ENCODE measurements around the gene B4GALT5.
"Not testable (repeated sequence)": the region's sequence is repeated elsewhere in the genome, so short reads cannot be mapped to it uniquely, and the experiment has no call there.

B4GALT5 gene

DNA sequence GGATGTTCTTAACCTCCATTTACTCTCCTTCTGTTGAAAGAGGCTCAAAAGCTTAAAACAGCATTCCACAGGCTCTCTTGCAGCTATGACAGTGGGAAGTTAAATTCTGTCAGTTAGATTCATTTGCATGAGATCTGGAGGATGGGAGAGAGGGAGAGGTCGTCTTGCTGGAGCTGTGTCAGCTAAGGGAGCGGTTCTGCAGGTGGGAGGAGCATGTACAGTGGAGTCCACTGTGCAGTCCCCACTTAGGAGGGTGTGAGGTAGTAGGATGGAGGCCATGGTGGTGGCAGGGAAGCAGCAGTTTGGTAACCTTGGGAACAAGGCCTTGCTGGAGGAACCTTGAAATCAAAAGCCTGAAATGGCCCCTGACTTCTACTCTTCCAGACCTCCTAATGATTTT lies 12.0 kb upstream of the B4GALT5 start (continued):
- TF ChIP-seq, protein P1, sequence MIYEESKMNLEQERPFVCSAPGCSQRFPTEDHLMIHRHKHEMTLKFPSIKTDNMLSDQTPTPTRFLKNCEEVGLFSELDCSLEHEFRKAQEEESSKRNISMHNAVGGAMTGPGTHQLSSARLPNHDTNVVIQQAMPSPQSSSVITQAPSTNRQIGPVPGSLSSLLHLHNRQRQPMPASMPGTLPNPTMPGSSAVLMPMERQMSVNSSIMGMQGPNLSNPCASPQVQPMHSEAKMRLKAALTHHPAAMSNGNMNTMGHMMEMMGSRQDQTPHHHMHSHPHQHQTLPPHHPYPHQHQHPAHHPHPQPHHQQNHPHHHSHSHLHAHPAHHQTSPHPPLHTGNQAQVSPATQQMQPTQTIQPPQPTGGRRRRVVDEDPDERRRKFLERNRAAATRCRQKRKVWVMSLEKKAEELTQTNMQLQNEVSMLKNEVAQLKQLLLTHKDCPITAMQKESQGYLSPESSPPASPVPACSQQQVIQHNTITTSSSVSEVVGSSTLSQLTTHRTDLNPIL (CRISPR knock-in tag; IDR thresholded peaks at IDR 0.05; ENCODE audit: low read depth): no peak
- TF ChIP-seq TOX (CRISPR knock-in tag; IDR thresholded peaks at IDR 0.05; ENCODE audit: borderline replicate concordance) (no peak), CSDC2 (CRISPR knock-in tag; IDR thresholded peaks at IDR 0.05) (no peak), GLIS3 (CRISPR knock-in tag; IDR thresholded peaks at IDR 0.05) (no peak), RARB (CRISPR knock-in tag; IDR thresholded peaks at IDR 0.05) (no peak), TCF4 (CRISPR knock-in tag; IDR thresholded peaks at IDR 0.05; ENCODE audit: borderline replicate concordance) (no peak), ZFP3 (CRISPR knock-in tag; IDR thresholded peaks at IDR 0.05) (no peak)
- TF ChIP-seq, protein P2, sequence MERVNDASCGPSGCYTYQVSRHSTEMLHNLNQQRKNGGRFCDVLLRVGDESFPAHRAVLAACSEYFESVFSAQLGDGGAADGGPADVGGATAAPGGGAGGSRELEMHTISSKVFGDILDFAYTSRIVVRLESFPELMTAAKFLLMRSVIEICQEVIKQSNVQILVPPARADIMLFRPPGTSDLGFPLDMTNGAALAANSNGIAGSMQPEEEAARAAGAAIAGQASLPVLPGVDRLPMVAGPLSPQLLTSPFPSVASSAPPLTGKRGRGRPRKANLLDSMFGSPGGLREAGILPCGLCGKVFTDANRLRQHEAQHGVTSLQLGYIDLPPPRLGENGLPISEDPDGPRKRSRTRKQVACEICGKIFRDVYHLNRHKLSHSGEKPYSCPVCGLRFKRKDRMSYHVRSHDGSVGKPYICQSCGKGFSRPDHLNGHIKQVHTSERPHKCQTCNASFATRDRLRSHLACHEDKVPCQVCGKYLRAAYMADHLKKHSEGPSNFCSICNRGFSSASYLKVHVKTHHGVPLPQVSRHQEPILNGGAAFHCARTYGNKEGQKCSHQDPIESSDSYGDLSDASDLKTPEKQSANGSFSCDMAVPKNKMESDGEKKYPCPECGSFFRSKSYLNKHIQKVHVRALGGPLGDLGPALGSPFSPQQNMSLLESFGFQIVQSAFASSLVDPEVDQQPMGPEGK (CRISPR knock-in tag; IDR thresholded peaks at IDR 0.05; ENCODE audit: borderline replicate concordance): no peak

DNA sequence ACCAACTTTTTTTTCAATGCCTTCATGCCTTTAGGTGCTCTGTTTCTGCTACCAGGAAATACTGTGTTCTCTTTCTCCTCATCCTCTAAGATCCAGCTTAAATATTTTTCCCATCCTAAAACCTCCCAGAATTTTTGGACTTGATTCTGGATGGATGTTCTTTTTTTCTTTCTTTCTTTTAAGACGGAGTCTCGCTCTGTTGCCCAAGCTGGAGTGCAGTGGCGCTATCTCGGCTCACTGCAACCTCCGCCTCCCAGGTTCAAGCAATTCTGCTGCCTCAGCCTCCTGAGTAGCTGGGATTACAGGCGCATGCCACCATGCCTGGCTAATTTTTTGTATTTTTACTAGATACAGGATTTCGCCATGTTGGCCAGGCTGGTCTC lies 11.5 kb upstream of the B4GALT5 start:
- not testable (repeated sequence) for ATAC-seq

DNA sequence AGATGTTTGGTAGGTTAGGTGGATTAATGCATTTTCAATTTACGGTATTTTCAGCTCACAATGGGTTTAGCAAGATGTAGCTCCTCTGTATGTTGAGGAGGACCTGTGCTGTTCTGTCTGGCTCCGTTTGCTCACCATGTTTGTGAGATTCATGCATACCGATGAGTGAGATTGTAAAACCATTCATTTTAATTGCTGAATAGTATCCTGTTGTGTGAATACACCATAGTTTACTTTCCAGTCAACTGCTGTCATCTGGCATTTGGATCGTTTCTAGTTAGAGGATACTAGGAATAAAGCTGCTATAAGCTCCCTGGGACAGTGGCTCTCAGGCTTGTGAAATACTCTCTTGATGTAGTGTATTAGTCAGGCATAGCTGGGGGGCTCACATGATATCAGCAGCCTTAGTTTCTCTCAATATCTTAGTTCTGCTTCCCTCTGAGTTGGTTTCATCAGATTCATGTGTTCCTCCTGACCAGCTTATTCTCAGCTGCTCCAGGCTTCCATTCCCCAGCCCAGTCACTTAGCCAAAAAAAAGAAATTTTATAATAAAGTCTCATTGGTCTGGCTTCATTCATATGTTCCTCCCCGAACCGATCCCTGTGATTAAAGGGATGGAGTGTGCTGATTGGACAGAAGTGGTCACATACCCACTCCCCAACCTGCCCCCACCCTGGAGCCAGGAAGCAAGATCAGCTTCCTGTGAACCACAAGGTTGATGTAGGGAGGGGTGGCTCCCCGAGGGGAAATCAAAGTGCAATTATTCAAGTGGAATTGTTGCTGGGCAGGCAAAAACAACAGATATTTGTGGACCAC lies 10.9 kb upstream of the B4GALT5 start:
- TF ChIP-seq PPARA (CRISPR knock-in tag; IDR thresholded peaks at IDR 0.05; ENCODE audit: borderline replicate concordance) (no peak), ZFP30 (CRISPR knock-in tag; IDR thresholded peaks at IDR 0.05) (no peak), BACH2 (CRISPR knock-in tag; IDR thresholded peaks at IDR 0.05; ENCODE audit: borderline replicate concordance) (no peak), ZNF70 (CRISPR knock-in tag; IDR thresholded peaks at IDR 0.05) (no peak), ZFP3 (CRISPR knock-in tag; IDR thresholded peaks at IDR 0.05) (no peak), ZNF8 (CRISPR knock-in tag; IDR thresholded peaks at IDR 0.05) (no peak), TOX (CRISPR knock-in tag; IDR thresholded peaks at IDR 0.05; ENCODE audit: borderline replicate concordance) (no peak), OSR1 (CRISPR knock-in tag; IDR thresholded peaks at IDR 0.05) (no peak), ISL1 (CRISPR knock-in tag; IDR thresholded peaks at IDR 0.05) (no peak)
- TF ChIP-seq, protein P3, sequence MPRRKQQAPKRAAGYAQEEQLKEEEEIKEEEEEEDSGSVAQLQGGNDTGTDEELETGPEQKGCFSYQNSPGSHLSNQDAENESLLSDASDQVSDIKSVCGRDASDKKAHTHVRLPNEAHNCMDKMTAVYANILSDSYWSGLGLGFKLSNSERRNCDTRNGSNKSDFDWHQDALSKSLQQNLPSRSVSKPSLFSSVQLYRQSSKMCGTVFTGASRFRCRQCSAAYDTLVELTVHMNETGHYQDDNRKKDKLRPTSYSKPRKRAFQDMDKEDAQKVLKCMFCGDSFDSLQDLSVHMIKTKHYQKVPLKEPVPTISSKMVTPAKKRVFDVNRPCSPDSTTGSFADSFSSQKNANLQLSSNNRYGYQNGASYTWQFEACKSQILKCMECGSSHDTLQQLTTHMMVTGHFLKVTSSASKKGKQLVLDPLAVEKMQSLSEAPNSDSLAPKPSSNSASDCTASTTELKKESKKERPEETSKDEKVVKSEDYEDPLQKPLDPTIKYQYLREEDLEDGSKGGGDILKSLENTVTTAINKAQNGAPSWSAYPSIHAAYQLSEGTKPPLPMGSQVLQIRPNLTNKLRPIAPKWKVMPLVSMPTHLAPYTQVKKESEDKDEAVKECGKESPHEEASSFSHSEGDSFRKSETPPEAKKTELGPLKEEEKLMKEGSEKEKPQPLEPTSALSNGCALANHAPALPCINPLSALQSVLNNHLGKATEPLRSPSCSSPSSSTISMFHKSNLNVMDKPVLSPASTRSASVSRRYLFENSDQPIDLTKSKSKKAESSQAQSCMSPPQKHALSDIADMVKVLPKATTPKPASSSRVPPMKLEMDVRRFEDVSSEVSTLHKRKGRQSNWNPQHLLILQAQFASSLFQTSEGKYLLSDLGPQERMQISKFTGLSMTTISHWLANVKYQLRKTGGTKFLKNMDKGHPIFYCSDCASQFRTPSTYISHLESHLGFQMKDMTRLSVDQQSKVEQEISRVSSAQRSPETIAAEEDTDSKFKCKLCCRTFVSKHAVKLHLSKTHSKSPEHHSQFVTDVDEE (CRISPR knock-in tag; IDR thresholded peaks at IDR 0.05): no peak
- TF ChIP-seq, protein P2 (CRISPR knock-in tag; IDR thresholded peaks at IDR 0.05; ENCODE audit: borderline replicate concordance): no peak
- TF ChIP-seq, protein P1 (CRISPR knock-in tag; IDR thresholded peaks at IDR 0.05; ENCODE audit: low read depth): no peak
- TF ChIP-seq, protein P4, sequence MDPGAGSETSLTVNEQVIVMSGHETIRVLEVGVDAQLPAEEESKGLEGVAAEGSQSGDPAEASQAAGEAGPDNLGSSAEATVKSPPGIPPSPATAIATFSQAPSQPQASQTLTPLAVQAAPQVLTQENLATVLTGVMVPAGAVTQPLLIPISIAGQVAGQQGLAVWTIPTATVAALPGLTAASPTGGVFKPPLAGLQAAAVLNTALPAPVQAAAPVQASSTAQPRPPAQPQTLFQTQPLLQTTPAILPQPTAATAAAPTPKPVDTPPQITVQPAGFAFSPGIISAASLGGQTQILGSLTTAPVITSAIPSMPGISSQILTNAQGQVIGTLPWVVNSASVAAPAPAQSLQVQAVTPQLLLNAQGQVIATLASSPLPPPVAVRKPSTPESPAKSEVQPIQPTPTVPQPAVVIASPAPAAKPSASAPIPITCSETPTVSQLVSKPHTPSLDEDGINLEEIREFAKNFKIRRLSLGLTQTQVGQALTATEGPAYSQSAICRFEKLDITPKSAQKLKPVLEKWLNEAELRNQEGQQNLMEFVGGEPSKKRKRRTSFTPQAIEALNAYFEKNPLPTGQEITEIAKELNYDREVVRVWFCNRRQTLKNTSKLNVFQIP (CRISPR knock-in tag; IDR thresholded peaks at IDR 0.05; ENCODE audit: borderline replicate concordance, low read depth): no peak
- TF ChIP-seq, protein P5, sequence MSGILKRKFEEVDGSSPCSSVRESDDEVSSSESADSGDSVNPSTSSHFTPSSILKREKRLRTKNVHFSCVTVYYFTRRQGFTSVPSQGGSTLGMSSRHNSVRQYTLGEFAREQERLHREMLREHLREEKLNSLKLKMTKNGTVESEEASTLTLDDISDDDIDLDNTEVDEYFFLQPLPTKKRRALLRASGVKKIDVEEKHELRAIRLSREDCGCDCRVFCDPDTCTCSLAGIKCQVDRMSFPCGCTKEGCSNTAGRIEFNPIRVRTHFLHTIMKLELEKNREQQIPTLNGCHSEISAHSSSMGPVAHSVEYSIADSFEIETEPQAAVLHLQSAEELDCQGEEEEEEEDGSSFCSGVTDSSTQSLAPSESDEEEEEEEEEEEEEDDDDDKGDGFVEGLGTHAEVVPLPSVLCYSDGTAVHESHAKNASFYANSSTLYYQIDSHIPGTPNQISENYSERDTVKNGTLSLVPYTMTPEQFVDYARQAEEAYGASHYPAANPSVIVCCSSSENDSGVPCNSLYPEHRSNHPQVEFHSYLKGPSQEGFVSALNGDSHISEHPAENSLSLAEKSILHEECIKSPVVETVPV (CRISPR knock-in tag; IDR thresholded peaks at IDR 0.05): no peak
- peak; percentile 33; the same call in 1 of the 3 replicates for ATAC-seq

DNA sequence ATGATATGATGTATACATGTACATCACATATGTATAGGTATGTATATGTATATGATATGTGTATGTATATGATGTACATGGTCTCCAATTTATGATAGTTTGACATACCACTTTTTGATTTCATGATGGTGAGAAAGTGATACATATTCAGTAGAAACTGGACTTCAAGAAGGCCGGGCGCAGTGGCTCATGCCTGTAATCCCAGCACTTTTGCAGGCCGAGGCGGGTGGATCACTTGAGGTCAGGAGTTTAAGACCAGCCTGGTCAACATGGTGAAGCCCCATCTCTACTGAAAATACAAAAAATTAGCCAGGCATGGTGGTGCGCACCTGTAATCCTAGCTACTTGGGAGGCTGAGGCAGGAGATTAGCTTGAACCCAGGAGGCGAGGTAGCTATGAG lies 10.1 kb upstream of the B4GALT5 start:
- not testable (repeated sequence) for ATAC-seq

DNA sequence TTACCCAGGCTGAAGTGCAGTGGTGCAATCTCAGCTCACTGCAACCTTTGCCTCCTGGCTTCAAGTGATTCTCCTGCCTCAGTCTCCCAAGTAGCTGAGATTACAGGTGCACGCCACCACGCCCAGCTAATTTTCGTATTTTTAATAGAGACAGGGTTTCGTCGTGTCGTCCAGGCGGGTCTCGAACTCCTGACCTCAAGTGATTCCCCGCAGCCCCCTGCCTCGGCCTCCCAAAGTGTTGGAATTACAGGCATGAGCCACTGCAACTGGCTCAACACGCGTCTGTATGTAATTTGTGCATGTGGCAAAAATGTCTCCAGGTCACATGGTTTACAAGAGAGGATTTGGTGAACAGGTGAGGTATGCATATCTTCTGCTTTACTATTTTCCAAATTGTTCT lies 7.6 kb upstream of the B4GALT5 start:
- not testable (repeated sequence) for ATAC-seq

Data from SK-N-SH treated with all-trans-retinoic acid at 6 μM for 48 hours (cell line).